ENCODE results near the gene OBSCN.

Gene OBSCN

DNA sequence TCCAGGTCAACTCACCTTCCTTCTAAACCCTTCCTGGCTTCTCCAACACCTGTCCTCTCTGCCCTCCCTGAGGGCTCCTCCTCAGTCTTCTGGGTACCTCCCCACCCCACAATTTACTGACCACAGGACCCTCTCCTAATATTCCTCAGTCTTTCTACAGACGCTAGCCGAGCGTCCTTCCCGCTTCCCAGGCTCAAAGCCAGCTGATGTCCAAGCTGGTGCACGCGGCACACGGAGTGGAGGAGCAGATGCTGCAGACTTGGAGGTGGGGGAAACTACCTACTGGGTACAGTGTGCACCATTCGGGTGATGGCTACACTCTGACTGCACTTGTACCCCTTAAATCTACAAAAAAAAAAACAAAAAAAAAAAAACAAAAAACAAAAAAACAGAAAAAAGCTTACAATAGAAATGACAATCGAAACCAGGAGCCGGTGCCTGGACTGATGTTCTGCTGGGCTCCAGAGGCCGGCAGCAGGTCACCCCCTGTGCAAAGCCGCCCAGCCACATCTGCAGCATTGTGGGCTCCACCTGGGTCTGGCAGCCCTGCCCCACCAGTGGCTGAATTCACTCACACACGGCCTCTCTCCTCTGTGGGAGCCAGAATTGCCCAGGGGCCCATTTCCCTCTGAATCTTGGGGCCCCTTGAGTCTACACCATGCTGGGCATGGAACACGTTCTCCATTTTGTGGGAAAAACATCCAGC is 191.8 kb downstream of the OBSCN start:
- DNase-seq (ENCODE audit: low read depth in 3 of 3): no peak

DNA sequence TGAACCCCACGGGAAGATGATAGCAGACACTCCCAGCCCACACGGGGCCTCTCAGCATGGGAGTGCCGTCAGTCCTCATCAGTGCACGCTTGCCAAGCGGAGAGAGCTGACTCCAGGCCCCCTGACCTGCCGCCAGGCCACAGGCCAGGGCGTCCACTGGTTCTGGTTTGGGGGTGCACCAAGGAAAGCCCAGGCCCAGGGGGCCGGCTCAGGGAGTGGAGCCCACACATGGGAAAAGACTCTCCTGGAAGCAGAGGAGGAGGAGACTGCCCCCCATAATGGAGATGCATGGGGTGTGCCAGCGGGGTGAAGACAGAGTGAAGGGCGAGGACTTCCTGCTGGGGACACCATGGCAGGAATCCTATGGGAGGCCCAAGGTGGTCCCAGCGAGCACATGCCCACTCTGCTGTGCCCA is 192.4 kb downstream of the OBSCN start:
- no peak for DNase-seq (ENCODE audit: low read depth in 3 of 3)

DNA sequence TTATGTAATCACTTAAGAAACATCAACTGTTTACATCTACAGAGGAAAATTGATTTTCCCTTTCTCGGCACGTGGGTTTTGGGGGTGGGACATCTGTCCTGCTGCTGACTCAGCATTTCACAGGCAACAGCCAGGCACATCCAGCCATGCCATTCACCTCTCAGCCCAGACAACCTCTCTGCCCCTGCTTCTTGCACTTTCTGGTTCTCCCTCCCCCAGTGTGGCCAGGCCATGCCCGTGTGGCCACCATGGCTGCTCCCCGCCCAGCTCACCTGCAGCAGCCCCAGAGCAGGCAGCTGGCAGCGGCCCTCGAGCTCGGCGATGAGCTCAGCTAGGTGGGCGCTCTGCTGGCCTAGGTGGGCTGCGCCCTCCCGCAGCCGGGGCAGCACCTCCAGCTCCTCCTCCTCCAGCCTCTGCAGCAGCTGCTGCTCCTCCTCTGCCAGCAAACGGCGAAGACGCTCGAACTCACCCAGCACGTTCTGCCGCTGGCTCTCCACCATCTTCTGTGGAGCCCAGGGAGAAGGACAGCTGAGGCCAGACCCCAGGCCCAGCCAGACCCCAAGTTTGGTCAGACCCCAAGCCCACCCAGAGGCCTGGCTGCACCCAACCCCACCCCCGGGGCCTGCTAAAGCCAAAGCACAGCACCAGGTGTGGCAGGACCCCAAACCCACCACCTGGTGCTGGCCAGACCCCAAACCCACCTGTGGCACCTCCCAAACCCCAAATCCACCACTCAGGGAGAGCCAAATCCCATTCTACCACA is 193.0 kb downstream of the OBSCN start:
- no peak for DNase-seq (ENCODE audit: low read depth in 3 of 3)

DNA sequence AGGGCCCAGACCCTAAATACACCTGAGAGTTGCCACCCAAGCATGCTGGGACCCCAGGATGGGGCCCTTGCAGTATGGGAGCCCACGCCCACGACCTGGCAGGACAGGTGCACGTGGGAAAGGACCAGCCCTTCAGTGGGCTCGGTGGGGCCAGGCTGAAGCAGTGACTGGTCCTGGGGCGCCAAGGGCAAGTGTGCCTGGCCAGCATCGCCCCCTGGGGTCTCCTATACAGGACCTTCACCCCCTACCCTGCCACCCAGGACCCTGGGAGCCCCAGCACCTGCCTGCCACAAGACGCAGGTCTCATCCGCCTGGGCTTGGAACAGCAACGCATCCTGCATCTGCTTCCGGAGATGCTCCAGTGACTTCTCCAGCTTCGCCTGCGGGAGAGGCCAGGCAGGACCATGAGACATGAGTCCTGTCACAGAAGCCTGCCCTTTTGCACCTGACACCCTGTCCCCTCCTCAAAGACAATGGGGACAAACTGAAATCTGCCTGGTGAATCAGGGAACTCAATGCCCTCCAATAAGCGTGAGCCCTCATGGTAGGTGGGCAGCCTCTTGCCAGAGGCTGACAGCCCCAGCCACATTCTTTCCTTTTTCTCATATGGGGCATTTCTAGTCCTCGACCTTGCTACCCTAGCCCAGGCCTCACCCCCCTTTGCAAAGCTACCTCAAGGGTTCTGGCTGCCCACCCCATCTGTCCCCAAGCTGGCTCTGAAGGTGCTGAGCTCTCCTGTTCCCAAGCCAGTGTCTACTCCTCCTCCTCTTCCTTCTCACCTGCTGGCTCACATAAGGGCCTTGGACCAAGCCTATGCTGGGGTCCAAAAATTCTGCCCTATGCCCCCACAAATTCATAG is 194.2 kb downstream of the OBSCN start:
- DNase-seq (ENCODE audit: low read depth in 3 of 3): no peak

DNA sequence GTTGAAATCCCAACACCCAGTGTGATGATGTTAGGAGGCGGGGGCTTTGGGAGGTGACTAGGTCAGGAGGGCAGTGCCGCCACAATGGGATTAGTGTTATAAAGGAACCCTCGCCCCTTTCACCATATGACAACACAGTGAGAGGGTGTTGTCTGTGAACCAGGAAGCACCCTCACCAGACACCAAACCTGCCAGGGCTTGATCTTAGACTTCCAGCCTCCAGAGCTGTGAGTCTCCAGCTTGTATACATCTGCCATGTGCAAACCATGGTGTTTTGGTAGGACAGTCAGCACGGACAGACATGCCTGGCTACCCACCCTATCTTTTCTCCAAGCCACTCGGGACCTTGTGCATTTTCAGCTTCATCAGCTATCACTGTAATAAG is 194.8 kb downstream of the OBSCN start:
- DNase-seq (ENCODE audit: low read depth in 3 of 3): no peak

DNA sequence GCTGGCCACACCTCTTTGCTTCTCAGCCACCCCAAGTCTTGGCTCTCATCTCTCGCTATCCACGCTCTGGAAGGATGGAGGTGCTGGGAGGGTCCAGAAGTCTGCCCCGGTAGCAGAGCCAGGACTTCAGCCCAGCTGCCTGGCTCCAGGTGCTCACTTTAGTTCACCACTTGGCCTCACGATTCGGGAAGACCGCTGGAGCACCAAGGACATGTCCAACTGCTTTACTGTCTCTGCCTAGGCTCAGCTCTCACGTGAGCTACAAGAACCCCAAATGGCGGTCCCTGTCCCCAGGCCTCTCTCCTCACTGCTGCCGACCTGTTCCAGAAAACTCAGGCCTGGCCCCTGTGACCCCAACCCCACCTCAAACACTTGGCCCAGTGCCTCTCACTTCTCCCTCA is 195.4 kb downstream of the OBSCN start:
- DNase-seq (ENCODE audit: low read depth in 3 of 3): no peak

DNA sequence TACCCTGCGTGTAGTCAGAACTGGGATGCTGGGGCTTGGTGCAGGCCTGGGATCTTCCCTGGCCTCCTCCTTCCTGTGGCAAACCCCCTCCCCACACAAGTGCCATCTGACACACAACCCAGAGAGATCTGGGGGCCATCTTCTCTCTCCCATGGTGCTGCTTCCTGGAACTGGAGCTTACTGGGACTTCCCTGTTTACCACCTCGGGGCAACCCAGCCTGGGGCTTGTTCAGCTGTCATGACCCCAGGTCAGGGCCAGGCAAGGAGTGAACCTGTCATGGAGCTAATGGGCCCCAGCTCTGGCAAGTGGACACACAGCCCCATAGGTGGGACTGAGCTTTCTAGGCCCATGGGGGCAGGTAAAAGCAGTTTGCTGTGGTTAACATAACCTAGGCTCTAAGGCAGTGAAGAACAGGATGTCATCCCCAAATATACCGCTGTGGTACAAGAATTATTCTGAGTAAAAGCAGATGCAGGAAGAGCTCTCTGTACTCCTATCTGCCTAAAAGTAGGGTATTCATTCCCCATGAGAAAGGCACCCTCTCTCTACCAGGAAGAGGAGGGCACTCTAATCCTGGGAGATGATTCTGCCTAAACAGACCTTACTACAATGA is 196.4 kb downstream of the OBSCN start:
- DNase-seq (ENCODE audit: low read depth in 3 of 3): no peak

DNA sequence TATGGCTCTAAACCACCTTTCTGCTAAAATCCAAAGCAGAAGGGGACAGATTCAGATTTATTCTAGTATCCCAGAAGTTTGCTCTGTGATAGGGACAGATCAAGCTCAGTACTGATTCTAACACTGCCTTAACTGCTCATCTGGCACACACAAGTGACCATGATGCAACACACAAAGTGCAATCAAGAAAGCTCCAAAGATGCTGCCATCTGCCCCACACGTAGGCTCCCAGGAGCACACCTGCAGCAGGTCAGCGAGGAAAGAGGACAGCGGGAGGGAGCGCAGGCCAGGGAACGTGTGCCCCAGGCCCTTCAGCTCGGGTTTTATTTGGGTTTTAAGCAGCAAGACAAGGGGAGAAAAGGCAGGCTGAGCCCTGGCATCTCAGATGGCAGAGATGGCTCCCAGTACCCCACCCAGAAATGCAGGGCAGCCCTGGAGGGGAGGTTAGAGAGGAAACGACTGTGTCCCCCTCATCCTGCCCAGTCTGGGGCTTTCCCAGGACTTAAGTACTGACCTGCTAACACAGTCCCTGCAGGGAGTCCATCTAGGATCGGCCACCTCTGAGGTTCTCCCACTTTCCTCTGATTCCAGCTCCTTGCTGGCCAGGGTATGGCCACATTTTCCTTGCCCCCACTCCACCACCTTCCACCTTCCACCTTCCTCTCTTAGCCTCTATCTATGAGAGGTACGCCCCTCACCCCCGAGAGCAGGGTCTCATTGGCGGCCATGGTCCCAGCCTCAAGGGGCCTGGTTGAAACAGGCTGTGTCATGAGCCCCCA is 197.5 kb downstream of the OBSCN start:
- no peak for DNase-seq (ENCODE audit: low read depth in 3 of 3)

DNA sequence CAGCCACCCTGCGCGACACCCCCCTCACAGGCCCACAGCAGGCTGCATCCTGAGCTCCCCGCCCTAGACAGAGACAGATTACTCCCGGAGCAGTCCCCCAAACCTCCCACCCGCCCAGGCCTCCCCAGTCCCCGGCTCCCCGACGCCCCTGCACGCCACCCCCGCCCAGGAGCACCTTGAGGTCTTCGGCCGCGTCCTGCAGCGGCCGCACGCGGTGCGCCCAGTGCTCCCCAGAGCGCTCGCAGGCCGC is 198.1 kb downstream of the OBSCN start:
- DNase-seq (ENCODE audit: low read depth in 3 of 3): no peak

DNA sequence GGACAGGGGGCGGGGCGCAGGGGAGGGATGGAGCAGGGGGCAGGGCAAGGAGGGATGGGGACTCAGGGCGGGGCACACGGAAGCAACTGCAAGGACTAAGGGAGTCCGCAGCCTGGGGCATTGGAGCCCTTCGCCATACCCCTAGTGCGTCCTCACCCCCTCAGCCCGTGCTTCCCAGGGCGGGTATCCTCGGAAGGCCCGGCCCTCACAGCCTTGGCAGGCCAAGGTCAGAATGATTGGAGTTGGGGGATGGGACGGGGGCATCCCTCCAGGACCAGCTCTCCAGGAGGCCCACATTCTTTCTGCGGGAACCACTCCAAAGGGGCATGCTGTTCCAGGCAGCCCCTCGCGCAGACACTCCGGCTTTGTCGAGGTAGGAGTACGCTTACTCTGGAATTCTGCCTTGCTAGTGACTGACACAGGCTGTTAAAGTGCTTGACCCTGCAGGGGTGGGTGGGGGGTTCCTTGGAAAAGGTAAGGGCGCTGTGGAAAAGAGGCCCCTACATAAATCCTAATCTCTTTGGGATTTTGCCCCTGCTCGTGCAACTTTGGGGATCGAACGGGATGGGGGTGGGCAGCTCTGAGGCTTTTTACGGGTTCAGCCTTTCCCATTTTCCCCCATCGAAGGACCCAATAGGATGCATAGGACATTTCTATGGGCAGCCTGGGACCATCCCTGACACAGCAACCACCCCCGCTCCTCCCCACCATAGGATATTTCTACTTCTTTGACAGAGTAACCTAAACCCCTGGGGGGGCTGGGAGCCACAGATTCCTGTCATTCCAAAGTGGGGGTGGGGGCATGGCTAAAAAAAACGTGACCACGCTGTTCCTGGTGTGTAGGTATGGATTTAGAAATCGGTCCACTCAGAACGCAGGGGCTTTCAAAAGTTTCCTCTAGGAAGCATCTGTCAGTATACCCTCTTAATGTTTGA is 199.5 kb downstream of the OBSCN start:
- DNase-seq (ENCODE audit: low read depth in 3 of 3): no peak

DNA sequence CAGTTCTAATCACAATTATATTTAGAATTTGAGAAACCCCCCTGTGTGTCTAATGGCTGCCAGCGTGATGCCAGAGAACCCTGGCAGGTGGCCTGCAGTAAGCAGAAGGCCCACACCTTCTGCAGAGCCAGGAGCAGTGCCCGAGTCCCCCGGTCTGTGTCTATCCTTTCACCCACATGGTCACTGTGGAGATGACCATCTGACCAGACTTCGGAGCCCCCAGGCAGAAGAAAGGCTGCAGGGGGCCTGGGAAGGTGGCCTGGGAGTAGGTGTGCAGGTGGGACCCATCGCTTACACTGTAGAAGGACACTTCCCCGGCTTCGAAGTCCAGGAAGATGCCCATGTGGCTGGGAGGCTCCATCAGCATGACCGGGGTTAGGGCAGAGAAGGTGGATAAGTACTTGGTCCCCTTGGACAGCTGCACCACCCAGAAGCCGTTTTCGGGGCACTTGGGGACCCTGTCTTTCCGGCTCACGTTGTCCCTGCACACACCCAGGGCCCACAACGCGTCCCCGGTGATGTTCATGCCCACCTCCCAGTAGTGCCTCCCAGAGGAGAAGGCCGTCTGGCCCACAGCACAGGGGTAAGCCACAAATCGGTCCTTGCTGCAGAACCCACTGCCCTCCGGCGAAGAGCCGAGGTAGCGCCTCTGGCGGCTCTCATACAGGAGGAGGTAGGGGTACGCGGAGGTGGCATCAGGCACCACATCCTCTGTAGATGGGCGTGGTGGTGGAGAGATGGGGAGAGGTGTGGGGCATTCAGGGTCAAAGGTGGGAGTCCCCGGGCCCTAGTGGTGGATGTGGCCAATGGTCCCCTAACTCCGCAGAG is 200.4 kb downstream of the OBSCN start:
- no peak for DNase-seq (ENCODE audit: low read depth in 3 of 3)

DNA sequence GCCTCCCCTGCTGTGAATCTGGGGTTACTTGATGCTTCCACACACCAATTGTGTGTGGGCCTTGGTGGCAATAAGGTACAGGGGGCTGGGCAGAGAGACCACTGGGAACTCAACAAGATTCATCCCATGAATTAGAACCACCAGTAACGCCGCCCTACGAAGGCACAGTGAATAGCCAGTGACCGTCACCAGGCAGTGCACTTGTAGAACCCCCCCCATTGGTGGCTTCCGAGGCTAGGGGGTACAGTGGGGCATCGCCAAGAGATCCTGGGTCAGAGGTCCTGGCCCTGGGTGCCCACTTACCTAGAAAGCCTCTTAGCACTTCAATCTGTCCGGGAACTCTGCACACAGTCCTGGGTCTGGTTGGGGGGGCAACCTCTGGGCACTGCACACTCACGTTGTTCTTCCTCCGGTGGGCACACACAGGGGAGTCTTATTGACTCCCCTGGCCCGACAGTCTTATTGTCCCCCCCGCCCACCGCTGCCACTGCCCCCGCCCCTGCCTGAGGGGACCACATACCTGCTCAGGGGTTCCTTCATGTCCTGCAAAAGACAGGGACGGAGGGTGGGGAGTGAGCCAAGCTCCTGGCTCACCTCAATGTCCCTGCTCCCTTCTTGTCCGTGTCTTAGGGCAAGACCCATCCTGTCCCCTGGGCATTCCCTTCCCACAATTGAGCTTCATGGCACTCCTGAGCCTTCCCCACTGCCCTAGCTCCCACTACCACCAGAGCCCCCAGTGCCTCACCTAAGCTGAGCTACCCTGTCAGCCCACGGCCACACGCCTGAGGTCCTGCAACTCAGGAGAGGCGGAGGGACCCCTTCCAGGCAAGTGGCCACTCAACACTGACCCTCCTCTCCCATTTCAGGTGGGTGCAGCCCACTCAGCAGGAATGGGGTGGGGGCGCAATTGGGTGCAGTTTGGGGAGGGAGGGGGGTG is 201.3 kb downstream of the OBSCN start:
- DNase-seq (ENCODE audit: low read depth in 3 of 3): no peak

DNA sequence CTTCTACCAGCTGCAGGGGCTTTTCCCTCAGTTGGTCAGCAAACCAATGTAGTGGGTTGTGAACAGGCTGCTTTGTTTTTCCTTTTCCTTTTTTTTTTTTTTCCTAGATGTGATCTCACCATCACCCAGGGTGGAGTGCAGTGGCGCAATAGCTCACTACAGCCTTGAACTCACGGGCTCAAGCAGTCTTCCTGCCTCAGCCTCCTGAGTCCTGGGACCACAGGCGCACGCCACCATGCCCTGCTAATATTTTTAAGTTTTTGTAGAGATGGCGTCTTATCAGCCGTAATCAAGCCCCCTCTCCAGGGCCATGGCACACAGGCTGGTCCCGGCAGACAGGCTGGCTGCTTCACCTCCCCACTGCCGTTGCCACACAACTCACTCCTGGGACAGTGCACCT is 202.2 kb downstream of the OBSCN start:
- DNase-seq (ENCODE audit: low read depth in 3 of 3): no peak

DNA sequence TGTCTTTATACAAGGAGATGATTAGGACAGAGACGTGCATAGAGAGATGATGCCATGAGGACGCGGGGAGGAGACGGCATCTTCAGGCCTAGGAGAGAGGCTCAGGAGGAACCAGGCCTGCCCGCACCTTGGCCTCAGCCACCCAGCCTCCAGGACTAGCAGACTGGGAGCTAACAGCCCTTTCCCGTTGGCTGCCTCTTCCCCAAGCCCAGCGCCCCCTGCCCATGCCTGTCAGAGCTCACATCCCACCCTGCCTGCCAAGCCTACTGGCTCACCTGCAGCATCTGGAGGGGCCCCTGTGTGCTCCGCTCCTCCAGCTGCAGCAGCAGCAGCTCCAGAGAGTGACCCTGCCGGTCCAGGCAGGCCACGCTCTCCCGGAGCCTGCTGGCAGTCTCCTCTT is 202.8 kb downstream of the OBSCN start:
- DNase-seq (ENCODE audit: low read depth in 3 of 3): no peak

DNA sequence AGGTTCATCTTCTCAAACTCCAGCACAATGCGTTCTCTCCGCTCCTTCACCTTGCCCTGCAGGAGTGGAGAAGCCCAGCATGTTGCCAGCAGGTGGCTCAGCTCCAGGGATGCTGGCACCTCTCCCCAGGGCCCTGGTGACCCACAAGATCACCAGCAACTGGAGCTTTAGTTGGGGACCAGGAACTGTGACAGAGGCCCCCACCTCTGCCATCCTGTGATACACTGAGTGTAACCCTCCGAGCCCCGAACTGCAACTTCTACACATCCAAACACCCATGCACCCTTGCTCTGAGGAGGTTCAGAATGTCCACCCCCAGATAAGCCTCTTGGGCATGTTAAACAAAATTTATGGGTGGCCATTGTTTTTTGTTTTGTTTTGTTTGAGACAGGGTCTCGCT is 203.3 kb downstream of the OBSCN start:
- DNase-seq (ENCODE audit: low read depth in 3 of 3): no peak

DNA sequence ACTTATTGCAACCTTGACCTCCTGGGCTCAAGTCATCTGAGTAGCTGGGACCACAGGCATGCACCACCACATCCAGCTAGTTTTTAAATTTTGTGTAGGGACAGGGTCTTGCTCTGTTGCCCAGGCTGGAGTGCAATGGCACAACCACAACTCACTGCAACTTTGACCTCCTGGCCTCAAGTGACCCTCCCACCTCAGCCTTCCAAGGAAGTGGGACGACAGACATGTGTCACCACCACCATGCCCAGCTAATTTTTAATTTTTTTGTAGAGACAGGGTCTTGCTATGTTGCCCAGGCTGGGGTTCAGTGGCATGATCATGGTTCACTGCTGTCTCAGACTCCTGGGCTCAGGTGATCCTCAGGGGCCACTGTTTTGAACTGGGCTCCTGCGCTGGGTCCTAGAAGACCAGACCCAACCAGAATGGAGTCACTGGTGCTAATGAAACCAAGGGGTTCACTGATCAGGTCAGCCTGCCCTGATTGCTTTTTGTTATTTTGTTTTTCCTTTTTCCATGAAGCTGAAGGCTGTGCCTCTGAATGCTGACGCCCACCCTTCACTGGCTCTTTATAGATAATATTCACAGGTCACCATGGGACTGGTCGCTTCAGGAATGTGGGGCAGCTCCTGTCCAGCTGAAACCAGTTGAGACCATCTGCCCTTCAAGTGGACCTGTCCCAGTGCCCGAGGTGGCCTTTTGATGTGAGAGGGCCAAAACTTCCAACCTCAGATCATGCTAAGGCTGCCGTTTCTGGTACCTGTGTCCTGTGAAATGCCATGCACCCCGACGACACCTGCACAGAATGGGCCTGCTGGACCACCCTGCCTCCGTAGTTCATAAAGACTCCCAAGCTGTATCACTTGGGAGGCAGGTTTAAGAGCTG is 203.9 kb downstream of the OBSCN start:
- DNase-seq (ENCODE audit: low read depth in 3 of 3): no peak

DNA sequence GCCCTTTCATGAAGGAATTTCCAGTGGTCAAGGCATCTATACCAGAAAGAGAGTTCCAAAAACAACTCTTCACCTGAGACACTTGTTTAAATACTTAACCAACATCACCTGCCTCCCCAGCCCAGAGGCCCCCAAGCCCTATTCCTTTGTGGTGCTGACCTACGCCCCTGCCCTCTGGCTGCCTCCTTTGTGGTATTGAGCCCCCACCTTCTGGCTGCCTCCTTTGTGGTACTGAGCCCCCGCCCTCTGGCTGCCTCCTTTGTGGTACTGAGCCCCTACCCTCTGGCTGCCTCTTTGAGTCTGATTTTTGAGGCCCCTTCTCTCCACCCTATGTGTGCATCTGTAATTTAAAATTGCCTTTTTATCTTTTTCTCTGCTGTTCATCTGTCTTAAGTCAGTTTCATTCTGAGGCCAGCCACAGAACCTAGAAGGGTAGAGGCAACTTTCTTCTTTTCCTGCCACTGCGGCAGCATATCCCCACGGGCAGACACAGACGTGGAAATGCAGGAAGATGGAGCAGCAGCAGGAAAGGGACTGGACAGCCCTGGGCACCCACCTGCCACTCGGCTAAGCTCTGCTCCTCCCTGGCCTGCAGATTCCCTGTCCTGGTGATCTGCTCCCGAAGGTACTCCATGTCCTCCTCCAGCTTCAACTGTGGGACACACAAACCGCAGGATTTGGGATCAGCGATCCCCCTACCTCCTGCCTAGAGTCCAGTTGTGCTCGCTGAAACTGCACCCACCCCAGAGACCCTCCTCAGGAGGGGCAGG is 205.6 kb downstream of the OBSCN start:
- no peak for DNase-seq (ENCODE audit: low read depth in 3 of 3)

Measured in stimulated activated CD4-positive, alpha-beta T cell treated with anti-CD3 and anti-CD28 coated beads, TNF-alpha, amount 100 ng/mL, for 24 hours (primary cell).